ENCODE data around the gene RSL1D1.
"Not testable (repeated sequence)": the region's sequence is repeated elsewhere in the genome, so short reads cannot be mapped to it uniquely, and the experiment has no call there.

Gene RSL1D1

DNA sequence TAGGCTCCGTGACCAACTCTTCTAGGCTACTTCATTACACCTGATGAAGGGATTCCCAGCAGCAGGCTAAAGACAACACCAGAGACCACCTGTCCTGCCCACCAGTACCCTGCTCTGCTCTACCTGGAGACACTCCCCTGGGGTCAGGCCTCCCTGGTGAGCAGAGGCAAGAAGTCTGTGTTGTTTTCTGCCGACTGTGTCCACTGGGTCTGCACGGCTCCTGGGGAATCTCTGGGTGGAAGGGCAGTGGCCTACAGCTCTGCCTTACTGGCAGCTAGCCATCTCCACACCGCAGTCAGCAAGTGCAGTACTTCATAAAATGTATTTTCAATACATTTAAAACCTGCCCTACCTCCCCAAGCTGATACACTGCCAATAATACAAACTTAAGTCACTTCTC lies 6.8 kb downstream of the RSL1D1 start:
- no peak overlapping the region for H3K4me3 ChIP-seq (ENCODE audit: low read depth, low read length)

DNA sequence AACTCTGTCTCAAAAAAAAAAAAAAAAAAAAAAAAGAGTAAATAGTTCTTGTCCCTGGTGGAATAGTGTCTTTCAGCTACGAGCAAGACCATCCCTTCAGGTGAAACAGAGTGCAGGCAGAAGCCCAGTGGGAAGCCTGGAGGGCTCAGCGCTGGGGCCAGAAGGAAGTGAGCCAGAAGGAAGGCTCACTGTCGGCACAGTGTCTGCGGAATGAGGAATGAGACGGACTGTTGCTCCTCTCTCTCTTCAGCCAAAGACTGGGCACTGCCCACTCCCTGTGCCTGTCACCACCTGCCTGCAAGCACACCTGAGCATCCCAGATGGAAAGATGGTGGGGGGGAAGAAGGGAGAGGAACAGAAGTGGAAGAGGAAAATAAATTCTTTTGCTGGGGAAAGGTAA lies 7.5 kb downstream of the RSL1D1 start:
- H3K4me3 ChIP-seq (ENCODE audit: low read depth, low read length): no peak overlapping the region

DNA sequence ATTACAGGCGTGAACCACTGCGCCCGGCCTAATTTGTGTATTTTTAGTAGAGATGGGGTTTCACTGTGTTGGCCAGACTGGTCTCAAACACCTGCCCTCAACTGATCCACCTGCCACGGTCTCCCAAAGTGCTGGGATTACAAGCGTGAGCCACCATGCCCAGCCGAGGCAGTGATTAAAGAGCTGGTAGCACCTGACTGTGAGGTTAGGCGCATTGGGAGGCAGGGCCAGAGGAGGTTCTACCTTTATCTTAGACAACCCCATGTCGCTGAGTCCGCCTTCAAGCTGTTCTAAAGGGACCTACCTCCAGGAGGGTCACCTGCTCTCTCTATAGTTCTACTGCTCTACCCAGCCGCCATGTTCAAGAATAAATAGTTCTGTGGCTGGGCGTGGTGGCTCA lies 8.1 kb downstream of the RSL1D1 start:
- H3K4me3 ChIP-seq (ENCODE audit: low read depth, low read length): no peak overlapping the region

DNA sequence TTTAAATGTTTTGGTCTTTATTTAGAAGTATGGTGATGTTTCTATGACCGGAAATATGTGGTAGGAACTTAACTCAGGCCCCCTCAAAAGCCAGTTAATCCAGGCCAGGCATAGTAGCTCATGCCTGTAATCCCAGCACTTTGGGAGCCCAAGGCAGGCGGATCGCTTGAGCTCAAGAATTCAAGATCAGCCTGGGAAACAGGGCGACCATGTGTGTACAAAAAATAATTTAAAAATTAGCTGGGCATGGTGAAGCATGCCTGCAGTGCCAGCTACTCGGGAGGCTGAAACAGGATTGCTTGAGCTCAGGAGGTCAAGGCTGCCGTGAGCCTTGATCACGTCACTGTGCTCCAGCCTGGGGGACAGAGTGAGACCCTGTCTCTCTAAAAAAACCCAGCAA lies 10.3 kb downstream of the RSL1D1 start:
- no peak overlapping the region for H3K4me3 ChIP-seq (ENCODE audit: low read depth, low read length)

DNA sequence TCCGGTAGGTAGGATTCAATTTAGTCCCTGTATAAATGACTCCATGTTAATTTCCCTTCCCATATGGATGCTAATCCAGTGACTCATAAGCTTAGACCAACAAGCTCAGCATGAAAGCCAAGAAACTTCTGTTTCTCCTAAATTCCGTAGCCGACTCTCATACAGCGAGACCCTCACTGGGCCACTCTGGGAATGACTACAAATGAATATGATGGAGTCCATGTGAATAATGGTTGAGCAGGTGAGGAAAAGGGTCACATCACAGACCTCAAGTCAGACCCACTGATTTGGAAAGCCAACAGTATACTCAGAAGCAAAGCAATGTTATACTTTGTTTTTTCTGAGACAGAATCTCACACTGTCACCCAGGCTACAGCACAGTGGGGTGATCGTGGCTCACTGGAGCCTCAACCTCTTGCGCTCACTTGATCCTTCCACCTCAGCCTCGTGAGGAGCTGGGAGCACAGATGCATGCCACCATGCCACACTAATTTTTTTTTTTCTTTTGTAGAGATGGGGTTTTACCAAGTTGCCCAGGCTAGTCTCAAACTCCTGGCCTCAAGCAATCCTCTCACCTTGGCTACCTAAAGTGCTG lies 14.6 kb downstream of the RSL1D1 start:
- H3K4me3 ChIP-seq (ENCODE audit: low read depth, low read length): no peak overlapping the region

DNA sequence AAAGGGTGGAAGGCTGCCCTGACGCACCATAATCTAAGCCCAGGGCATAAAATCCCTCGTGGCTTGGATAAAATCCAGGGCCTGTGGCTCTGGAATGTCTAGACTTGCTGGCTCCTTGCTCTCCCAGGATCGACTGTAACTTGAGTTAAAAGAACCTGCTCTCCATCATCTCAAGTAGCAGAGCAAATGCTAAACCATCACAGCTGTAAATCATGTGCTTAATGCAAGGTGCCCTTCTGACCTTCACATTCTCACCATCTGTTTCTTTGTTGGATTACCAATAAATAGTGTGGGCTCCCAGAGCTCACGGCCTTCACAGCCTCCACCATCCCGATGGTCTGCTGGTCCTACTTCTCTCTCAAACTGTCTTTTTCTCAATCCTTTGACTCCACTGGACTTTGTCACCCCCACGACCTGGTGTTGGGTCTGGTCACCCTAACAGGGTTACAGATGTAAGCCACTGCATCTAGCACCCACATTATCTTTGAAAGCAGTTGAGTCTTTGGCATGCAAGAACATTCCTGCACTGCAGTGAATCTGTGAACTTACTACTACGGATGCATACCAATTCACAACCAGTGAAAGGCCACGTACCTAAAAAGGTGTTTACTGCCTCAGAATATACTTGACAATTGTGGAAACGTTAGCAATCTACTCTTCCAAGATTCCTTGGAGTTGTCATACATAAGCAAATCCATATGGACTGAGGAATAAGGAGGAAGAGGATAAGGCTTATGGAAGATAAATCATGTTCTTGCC lies 15.3 kb downstream of the RSL1D1 start:
- no peak overlapping the region for H3K4me3 ChIP-seq (ENCODE audit: low read depth, low read length)

DNA sequence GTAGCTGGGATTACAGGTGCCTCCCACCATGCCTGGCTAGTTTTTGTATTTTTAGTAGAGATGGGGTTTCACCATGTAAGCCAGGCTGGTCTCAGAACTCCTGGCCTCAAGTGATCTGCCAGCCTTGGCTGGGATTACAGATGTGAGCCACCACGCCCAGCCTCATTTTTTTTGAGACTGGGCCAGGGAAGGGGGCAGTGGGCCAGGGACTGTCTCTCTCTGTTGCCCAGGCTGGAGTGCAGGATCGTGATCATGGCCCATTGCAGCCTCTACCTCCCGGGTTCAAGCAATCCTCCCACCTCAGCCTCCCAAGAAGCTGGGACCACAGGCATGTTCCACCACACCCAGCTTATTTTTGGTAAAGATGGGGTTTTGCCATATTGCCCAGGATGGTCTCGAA lies 16.0 kb downstream of the RSL1D1 start:
- H3K4me3 ChIP-seq (ENCODE audit: low read depth, low read length): no peak overlapping the region

DNA sequence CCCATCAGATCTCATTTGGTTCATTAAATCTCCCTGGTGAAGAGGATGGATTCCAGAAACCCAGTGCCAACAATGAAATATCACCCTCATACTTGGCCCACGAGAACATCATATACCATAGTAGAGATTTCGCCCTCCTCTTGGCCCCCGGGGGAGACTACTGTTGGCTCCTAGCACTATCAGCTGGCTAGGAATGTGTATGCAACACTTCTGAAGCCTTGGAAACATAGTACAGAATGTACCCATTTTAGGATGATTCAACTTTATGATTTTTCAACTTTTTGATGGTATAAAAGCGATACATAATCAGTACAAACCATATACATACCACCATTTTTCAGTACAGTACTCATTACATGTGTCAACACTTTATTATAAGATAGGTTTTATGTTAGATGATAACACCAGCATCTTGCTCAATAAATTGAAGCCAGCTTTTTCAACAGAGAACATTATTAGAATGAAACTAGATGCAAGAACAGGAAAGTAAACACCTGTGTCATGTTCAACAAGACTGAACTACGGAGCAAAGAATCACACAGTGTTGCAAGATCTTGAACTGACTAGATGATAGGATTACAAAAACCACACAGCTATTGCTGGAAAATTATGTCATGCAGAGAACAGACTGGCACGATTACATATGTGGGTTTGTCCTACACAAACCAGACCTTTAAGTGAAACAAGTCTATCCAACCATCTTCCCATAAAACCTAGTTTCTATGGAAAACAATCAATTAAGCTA lies 17.2 kb downstream of the RSL1D1 start:
- H3K4me3 ChIP-seq (ENCODE audit: low read depth, low read length): no peak overlapping the region

DNA sequence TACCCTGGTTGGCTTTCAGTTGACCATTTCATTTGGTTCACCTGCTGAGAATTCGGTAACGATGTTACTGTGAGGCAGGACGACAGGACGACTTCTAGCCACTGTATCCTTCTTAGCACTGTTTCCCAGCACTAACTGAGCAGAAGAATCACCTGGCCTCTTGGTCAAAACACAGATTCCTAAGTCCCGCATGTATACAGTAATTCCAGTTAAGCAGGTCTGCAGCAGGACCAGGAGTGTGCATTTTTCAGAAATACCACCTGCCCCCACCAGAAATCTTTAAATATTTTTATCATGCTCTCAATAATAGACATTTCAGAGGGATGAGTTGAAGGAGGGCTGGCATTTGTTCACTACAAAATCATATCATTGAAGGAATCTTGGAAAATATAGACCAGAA lies 22.6 kb downstream of the RSL1D1 start:
- no peak overlapping the region for H3K4me3 ChIP-seq (ENCODE audit: low read depth, low read length)

DNA sequence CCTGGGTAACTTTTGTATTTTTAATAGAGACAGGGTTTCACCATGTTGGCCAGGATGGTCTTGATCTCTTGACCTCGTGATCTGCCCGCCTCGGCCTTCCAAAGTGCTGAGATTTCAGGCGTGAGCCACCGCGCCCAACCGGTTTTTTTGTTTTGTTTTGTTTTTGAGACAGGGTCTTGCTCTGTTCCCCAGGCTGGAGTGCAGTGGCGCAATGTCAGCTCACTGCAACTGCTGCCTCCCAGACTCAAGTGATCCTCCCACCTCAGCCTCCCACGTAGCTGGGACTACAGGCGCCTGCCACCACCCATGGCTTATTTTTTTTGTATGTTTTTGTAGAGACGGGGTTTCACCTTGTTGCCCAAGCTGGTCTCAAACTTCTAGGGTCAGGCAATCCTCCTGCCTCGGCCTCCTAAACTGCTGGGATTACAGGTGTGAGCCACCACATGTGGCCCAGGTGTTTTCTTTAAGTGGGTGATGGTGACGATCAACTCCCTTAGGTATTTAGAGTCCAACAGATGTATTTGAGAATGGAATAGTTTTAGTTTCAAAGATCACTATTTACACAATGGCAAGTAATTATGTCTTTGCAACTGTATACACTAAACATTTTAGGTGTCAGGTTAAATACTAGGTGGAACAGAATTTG lies 25.7 kb downstream of the RSL1D1 start:
- not testable (repeated sequence) for H3K4me3 ChIP-seq (ENCODE audit: low read depth, low read length)

DNA sequence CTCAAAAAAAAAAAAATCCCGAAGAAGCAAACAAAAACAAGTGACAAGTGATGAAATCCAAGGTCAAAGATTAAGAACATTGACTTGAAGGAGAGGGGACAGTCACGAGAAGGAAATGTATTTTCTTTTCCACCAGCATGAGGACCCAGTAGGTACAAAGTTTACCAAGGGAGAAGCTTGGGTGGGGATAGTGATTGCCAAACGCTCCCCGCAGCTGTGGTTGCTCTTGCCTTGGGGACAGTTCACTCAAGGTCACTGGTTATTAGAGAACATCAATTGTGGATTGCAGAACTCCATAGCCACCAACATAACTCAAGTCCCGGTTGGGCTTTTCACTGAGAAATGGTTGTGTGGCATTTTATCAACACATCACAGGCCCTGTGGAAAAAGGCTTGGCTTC lies 27.0 kb downstream of the RSL1D1 start:
- no peak overlapping the region for H3K4me3 ChIP-seq (ENCODE audit: low read depth, low read length)

DNA sequence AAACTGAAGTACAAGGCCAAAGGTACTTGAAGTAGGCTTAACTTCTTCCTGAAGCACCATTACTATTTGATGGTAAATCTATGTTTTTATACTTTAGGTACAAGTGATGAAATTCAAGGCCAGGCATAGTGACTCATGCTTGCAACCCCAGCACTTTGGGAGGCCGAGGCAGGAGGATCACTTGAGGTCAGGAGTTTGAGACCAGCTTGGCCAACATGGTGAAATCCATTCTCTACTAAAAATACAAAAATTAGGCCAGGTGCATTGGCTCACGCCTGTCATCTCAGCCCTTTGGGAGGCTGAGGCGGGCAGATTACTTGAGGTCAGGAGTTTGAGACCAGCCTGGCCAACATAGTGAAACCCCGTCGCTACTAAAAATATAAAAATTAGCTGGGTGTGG lies 27.7 kb downstream of the RSL1D1 start:
- H3K4me3 ChIP-seq (ENCODE audit: low read depth, low read length): not testable (repeated sequence)

DNA sequence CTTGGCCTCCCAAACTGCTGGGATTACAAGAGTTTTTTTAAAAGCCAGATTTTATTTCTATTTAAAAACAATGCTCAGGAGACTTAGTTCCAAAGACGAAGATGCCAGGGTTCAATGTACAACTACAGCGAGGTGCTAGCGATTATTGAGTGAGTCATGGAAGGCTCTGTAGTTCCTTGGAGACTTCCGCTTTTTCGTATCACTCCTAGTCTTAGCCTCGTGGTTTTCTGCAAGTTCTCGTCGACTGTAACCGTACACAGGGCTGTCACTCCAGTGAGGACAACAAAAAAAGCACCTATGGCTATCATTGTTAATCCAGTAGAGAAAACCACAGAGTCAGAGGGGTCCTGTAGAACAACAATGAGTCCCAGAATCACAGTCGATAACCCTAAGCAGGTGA lies 31.5 kb downstream of the RSL1D1 start:
- no peak overlapping the region for H3K4me3 ChIP-seq (ENCODE audit: low read depth, low read length)

DNA sequence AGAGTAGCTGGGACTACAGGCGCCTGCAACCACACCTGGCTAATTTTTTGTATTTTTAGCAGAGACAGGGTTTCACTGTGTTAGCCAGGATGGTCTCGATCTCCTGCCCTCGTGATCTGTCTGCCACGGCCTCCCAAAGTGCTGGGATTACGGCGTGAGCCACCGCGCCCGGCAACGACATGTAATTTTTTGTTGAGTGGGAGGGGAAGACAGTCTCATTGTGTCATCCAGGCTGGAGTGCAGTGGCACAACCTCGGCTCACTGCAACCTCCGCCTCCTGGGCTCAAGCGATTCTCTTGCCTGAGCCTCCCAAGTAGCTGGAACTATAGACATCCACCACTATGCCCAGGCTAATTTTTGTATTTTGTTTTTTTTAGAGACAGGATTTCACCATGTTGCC lies 32.4 kb downstream of the RSL1D1 start:
- not testable (repeated sequence) for H3K4me3 ChIP-seq (ENCODE audit: low read depth, low read length)

DNA sequence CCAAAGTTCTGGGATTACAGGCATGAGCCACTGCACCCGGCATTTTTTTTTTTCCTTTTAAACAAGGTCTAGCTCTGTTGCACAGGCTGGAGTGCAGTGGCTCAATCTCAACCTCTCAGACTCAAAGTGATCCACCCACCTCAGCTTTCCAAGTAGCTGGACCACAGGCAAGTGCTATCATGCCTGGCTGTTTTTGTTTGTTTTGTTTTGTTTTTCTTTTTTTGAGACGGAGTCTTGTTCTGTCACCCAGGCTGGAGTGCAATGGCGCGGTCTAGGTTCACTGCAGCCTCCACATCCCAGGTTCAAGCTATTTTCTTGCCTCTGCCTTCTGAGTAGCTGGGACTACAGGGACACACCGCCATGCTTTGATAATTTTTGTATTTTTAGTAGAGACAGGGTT lies 35.2 kb downstream of the RSL1D1 start:
- H3K4me3 ChIP-seq (ENCODE audit: low read depth, low read length): no peak overlapping the region

DNA sequence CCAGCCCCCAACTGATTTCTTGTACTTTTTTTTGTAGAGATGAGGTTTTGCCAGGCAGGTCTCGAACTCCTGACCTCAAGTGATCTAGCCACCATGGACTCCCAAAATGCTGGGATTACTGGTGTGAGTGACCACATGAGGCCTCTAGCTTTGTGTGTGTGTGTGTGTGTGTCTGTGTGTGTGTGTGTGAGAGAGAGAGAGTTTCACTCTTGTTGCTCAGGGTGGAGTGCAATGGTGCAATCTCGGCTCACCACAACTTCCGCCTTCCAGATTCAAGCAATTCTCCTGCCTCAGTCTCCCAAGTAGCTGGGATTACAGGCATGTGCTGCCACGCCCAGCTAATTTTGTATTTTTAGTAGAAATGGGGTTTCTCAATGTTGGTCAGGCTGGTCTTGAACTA lies 36.5 kb downstream of the RSL1D1 start:
- not testable (repeated sequence) for H3K4me3 ChIP-seq (ENCODE audit: low read depth, low read length)

DNA sequence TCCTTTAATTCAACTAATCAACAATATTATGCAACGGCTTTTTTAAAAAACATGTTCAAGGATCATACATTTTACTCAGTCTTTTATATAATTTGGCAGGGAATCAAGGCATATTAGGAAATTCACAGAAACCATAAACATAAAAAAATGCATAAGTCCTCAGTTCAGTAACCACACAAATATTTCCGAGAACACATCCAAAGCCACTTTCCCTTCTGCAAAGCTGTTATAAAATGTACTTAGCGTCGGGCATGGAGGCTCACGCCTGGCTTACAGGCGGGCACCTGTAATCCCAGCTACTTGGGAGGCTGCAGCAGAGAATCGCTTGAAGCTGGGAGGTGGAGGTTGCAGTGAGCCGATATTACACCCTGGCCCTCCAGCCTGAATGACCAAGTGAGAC lies 44.6 kb downstream of the RSL1D1 start:
- H3K4me3 ChIP-seq (ENCODE audit: low read depth, low read length): no peak overlapping the region

DNA sequence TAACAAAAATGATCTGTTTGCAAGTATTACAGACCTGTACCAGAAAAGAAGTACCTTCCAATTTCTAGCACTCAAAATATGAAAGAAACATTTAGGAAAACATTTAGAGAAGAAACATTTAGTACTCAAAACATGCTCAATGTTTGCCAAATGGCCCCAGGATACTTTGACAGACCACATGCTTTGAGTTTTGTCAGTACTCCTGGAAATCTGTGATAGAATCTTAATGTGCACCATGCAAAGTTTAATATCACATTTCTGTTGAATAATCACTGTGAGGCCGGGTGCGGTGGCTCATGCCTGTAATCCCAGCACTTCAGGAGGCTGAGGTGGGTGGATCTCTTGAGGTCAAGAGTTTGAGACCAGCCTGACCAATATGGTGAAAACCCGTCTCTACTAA lies 45.8 kb downstream of the RSL1D1 start:
- no peak overlapping the region for H3K4me3 ChIP-seq (ENCODE audit: low read depth, low read length)

DNA sequence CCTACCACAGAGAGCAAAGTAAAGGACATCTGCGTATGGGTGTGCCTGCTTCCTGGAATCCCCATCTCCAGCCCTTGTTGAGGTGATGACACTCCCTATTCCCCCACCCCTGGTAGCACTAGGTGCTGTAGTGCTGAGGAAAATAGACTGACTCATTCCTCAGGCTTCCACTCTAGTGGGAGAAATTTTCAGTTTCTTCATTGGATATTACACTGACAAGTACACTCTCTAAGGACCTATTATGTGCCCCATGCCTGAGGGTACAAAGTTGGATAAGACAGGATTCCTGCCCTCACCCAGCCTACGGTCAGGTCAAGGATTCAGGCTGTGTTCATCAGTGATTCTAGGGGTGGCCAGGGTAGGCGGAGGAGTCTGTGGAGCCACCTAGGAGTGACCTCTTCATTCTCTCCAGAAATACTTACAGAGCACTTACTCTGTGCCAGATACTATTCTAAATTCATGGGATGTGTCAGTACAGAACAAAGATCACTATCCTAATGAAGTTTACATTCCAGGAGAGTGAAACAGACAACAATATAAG lies 49.8 kb downstream of the RSL1D1 start:
- no peak overlapping the region for H3K4me3 ChIP-seq (ENCODE audit: low read depth, low read length)

DNA sequence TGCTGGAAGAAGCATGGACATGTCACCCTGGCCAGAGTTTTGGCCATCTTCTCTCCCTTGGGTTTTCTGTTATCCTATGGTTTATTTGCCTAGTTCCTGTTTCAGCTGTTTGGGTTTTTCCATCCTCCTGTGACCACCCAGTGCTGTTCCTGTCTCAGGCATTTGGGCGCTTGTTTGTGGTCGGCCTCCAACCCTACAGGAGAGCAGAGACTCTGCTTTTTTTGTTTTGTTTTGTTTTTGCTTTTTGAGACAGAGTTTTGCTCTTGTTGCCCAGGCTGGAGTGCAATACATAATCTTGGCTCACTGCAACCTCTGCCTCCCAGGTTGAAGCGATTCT lies 51.0 kb downstream of the RSL1D1 start:
- no peak overlapping the region for H3K4me3 ChIP-seq (ENCODE audit: low read depth, low read length)

DNA sequence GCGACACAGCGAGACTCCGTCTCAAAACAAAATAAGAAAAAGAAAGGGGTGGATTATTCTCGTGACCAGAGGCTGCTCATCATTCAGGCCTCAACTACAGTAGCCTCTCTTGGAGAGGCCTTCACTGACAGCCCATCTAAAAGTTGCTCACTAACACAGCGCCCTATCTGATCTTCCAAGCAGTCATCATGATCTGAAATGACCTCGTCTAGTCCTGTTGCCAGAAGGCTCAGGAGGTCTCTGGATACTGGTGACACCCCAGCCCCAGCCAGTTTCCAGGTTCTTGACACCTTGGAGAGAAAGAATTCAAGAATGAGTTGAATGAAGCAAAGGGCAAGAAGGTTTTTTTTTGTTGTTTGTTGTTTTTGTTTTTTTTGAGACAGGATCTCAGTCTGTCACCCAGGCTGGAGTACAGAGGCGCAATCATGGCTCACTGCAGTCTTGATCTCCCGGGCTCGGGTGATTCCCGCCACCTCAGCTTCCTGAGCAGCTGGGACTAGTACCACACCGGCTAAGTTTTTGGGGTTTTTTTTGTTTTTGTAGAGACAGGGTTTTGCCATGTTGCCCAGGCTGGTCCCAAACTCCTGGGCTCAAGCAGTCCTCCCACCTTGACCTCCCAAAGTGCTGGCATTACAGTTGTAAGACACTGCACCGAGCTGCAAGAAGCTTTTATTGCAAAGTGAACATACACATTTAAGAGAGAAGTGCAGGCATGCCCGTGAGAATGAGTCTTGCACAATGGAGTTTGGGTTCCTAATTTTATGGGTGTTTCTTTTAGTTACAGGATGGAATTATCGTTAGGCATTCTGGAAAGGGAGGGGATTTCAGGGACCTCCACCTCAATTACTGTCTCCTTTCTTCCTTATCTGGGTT lies 51.6 kb downstream of the RSL1D1 start:
- no peak overlapping the region for H3K4me3 ChIP-seq (ENCODE audit: low read depth, low read length)
